ENCODE data around the gene STAG1.

Gene STAG1

DNA sequence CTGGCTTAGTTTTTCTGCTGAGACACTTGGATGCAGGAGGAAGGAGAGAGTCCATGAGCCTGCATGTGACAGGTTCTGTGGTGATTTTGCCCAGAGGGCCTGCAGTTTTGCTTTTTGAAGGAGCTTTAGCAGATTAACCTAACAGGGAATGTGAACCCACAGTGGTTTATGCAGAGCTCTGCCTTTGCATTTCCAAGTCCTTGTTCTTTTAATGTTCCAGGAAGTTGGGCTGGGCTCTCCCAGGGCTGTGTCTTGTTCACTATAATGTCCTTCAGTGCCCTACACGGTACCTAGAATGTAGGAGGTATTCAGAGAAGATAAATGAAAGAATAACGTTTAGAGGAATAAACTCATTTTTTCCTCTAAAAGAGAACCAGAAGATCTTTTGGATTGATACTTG, 451.7 kb downstream of the STAG1 start:
- H3K79me2 ChIP-seq: no peaks in the 10 kb centered on the region
- TF ChIP-seq, protein P1, sequence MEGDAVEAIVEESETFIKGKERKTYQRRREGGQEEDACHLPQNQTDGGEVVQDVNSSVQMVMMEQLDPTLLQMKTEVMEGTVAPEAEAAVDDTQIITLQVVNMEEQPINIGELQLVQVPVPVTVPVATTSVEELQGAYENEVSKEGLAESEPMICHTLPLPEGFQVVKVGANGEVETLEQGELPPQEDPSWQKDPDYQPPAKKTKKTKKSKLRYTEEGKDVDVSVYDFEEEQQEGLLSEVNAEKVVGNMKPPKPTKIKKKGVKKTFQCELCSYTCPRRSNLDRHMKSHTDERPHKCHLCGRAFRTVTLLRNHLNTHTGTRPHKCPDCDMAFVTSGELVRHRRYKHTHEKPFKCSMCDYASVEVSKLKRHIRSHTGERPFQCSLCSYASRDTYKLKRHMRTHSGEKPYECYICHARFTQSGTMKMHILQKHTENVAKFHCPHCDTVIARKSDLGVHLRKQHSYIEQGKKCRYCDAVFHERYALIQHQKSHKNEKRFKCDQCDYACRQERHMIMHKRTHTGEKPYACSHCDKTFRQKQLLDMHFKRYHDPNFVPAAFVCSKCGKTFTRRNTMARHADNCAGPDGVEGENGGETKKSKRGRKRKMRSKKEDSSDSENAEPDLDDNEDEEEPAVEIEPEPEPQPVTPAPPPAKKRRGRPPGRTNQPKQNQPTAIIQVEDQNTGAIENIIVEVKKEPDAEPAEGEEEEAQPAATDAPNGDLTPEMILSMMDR (IDR thresholded peaks at IDR 0.05): no peak
- H3K27me3 ChIP-seq (ENCODE audit: control insufficient read depth, insufficient read depth, low read length): no peaks in the 10 kb centered on the region
- H3K4me2 ChIP-seq (ENCODE audit: low read length): no peak overlapping the region
- H2AFZ ChIP-seq: no peak overlapping the region
- no peaks in the 10 kb centered on the region for H3K9me3 ChIP-seq (ENCODE audit: control insufficient read depth, low read length)
- H3K4me1 ChIP-seq: no peaks in the 10 kb centered on the region
- H3K9ac ChIP-seq: no peak overlapping the region
- H3K36me3 ChIP-seq (ENCODE audit: control insufficient read depth, insufficient read depth, low read length): no peaks in the 10 kb centered on the region
- H3K4me3 ChIP-seq (ENCODE audit: low read depth, low read length): no peak overlapping the region
- H3K27ac ChIP-seq: no peak overlapping the region

DNA sequence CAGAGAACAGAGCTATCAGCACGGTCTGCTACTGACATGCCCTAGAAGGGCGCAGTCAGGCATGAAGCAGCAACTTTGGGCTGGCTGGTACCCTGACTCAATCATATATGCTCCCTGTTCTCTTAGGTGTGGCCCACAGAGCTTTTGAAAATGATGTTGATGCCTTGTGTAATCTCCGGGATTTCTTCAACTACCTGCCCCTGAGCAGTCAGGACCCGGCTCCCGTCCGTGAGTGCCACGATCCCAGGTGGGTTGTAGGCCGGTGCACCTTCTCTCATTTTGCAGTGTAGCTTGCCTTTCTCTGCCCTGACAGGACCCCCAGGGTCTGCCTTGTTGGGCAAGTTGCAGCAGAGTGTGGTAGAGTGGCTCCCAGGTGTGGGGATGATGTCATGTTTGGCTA, 454.4 kb downstream of the STAG1 start:
- Histone ChIP-seq H3K9ac (no peak overlapping the region), H3K27me3 (ENCODE audit: control insufficient read depth, insufficient read depth, low read length) (no peaks in the 10 kb centered on the region), H3K36me3 (ENCODE audit: control insufficient read depth, insufficient read depth, low read length) (no peaks in the 10 kb centered on the region), H3K27ac (no peak overlapping the region), H3K4me2 (ENCODE audit: low read length) (no peak overlapping the region), H3K79me2 (no peaks in the 10 kb centered on the region), H3K9me3 (ENCODE audit: control insufficient read depth, low read length) (no peaks in the 10 kb centered on the region), H3K4me1 (no peaks in the 10 kb centered on the region), H3K4me3 (ENCODE audit: low read depth, low read length) (no peak overlapping the region), H2AFZ (no peak overlapping the region)
- TF ChIP-seq, protein P1 (IDR thresholded peaks at IDR 0.05): no peak

- H2AFZ ChIP-seq: no peak overlapping the region
Observed at GRCh38 chr3:136296960-136297359, 455.2 kb downstream of the STAG1 start.

DNA sequence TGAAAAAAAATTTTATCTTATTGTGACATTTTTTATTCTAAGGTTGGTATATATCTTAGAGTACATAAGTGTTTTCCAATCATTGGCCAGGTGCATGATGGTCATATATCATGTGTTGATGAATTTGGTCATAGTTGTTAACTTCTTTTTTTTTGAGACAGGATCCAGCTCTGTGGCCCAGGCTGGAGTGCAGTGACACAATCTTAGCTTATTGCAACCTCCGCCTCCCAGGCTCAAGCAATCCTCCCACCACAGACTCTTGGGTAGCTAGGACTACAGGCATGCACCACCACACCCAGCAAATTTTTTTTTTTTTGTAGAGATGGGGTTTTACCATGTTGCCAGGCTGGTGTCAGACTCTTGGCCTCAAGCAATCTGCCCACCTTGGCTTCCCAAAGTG, 458.0 kb downstream of the STAG1 start:
- no peak overlapping the region for H2AFZ ChIP-seq
- no peak overlapping the region for H3K27ac ChIP-seq
- TF ChIP-seq, protein P1 (IDR thresholded peaks at IDR 0.05): no peak
- H3K4me2 ChIP-seq (ENCODE audit: low read length): no peak overlapping the region
- H3K9ac ChIP-seq: no peak overlapping the region
- no peaks in the 10 kb centered on the region for H3K36me3 ChIP-seq (ENCODE audit: control insufficient read depth, insufficient read depth, low read length)
- no peaks in the 10 kb centered on the region for H3K9me3 ChIP-seq (ENCODE audit: control insufficient read depth, low read length)
- H3K79me2 ChIP-seq: no peaks in the 10 kb centered on the region
- H3K4me1 ChIP-seq: no peaks in the 10 kb centered on the region
- H3K4me3 ChIP-seq (ENCODE audit: low read depth, low read length): no peak overlapping the region
- H3K27me3 ChIP-seq (ENCODE audit: control insufficient read depth, insufficient read depth, low read length): no peaks in the 10 kb centered on the region

More at GRCh38 chr3:136296960-136297359, 455.2 kb downstream of the STAG1 start:
- Histone ChIP-seq H3K4me2 (ENCODE audit: low read length) (no peak overlapping the region), H3K36me3 (ENCODE audit: control insufficient read depth, insufficient read depth, low read length) (no peaks in the 10 kb centered on the region), H3K79me2 (no peaks in the 10 kb centered on the region), H3K27ac (no peak overlapping the region), H3K4me3 (ENCODE audit: low read depth, low read length) (no peak overlapping the region), H3K9me3 (ENCODE audit: control insufficient read depth, low read length) (no peaks in the 10 kb centered on the region), H3K4me1 (no peaks in the 10 kb centered on the region), H3K9ac (no peak overlapping the region), H3K27me3 (ENCODE audit: control insufficient read depth, insufficient read depth, low read length) (no peaks in the 10 kb centered on the region)
- TF ChIP-seq, protein P1 (IDR thresholded peaks at IDR 0.05): no peak

- no peaks in the 10 kb centered on the region for H3K4me1 ChIP-seq
- no peak overlapping the region for H3K4me2 ChIP-seq (ENCODE audit: low read length)
- H3K27me3 ChIP-seq (ENCODE audit: control insufficient read depth, insufficient read depth, low read length): no peaks in the 10 kb centered on the region
- no peaks in the 10 kb centered on the region for H3K9me3 ChIP-seq (ENCODE audit: control insufficient read depth, low read length)
- TF ChIP-seq, protein P1 (IDR thresholded peaks at IDR 0.05): no peak
- H3K36me3 ChIP-seq (ENCODE audit: control insufficient read depth, insufficient read depth, low read length): no peaks in the 10 kb centered on the region
- no peaks in the 10 kb centered on the region for H3K79me2 ChIP-seq
- no peak overlapping the region for H3K4me3 ChIP-seq (ENCODE audit: low read depth, low read length)
- H3K27ac ChIP-seq: no peak overlapping the region
- H2AFZ ChIP-seq: no peak overlapping the region
- H3K9ac ChIP-seq: no peak overlapping the region
Observed at GRCh38 chr3:136293279-136293678, 458.9 kb downstream of the STAG1 start.
